PFSK-1 (cell line): ENCODE results near the gene GPR108.

Source experiments
- FOXP2 ChIP-seq: optimal IDR thresholded peaks from 2 replicates; pipeline ENCODE3; 2011; ENCODE audit warnings: borderline replicate concordance, control low read depth, inconsistent platforms; ENCODE audit not compliant: insufficient read depth; ENCODE audit errors: extremely low read length, extremely low read depth
- POLR2AphosphoS5 ChIP-seq: IDR thresholded peaks from 2 replicates; pipeline ENCODE4 v1.6.1; 2012; ENCODE audit warnings: low read depth, mild to moderate bottlenecking, control low read depth, low read length, moderate library complexity
- REST ChIP-seq, 2 experiments: IDR thresholded peaks; 2 replicates each; pipeline versions ENCODE4 v1.6.1 to v1.8.0; 2011 to 2012; ENCODE audit warnings: low read depth in 2 of 2, low read length in 2 of 2, control low read depth in 1 of 2, inconsistent platforms in 1 of 2, mild to moderate bottlenecking in 1 of 2, moderate library complexity in 1 of 2; ENCODE audit not compliant: insufficient read depth in 1 of 2
- SIN3A ChIP-seq: IDR thresholded peaks from 2 replicates; pipeline ENCODE4 v1.6.1; 2012; ENCODE audit warnings: mild to moderate bottlenecking, low read length, moderate library complexity, borderline replicate concordance; ENCODE audit not compliant: insufficient read depth
- TAF1 ChIP-seq: IDR thresholded peaks from 2 replicates; pipeline ENCODE4 v1.6.1; 2012; ENCODE audit warnings: low read length, control low read depth, borderline replicate concordance; ENCODE audit not compliant: insufficient read depth

Gene GPR108

GRCh38 chr19:6694147-6694815 is 43.1 kb downstream of the GPR108 start:
- TF ChIP-seq TAF1: no peak
- no peak for TF ChIP-seq SIN3A
- TF ChIP-seq POLR2AphosphoS5: no peak
- no peak for TF ChIP-seq REST (IDR thresholded peaks at IDR 0.05; ENCODE audit: insufficient read depth in 1 of 2, low read depth in 2 of 2, low read length in 2 of 2)
- no peak for TF ChIP-seq FOXP2

- no peak for TF ChIP-seq SIN3A
- TF ChIP-seq POLR2AphosphoS5: no peak
- TF ChIP-seq TAF1: no peak
- no peak for TF ChIP-seq FOXP2
- TF ChIP-seq REST (IDR thresholded peaks at IDR 0.05; ENCODE audit: insufficient read depth in 1 of 2, low read depth in 2 of 2, low read length in 2 of 2): no peak
Observed at GRCh38 chr19:6693681-6694080, 43.7 kb downstream of the GPR108 start.

GRCh38 chr19:6693056-6693471 is 44.3 kb downstream of the GPR108 start:
- TF ChIP-seq SIN3A: no peak
- no peak for TF ChIP-seq FOXP2
- TF ChIP-seq REST (IDR thresholded peaks at IDR 0.05; ENCODE audit: insufficient read depth in 1 of 2, low read depth in 2 of 2, low read length in 2 of 2): no peak
- TF ChIP-seq POLR2AphosphoS5: no peak
- TF ChIP-seq TAF1: no peak

- no peak for TF ChIP-seq REST (IDR thresholded peaks at IDR 0.05; ENCODE audit: insufficient read depth in 1 of 2, low read depth in 2 of 2, low read length in 2 of 2)
- no peak for TF ChIP-seq FOXP2
- no peak for TF ChIP-seq TAF1
- no peak for TF ChIP-seq POLR2AphosphoS5
- no peak for TF ChIP-seq SIN3A
Observed at GRCh38 chr19:6692027-6692426, 45.4 kb downstream of the GPR108 start.

- TF ChIP-seq SIN3A (no peak), FOXP2 (no peak), REST (IDR thresholded peaks at IDR 0.05; ENCODE audit: insufficient read depth in 1 of 2, low read depth in 2 of 2, low read length in 2 of 2) (no peak), TAF1 (no peak), POLR2AphosphoS5 (no peak)
Observed at GRCh38 chr19:6691342-6691741, 46.0 kb downstream of the GPR108 start.
